Type B pancreatic cell (in vitro differentiated cells): ENCODE results near the gene TRPV6. TPM values are rescaled to one million over a fixed set of nuclear protein-coding genes. Genes with fewer than 3 reads are reported as not detected.

Experiments
- DNase-seq: peaks from one replicate; pipeline ENCODE4 v3.0.0; 2021; ENCODE audit warnings: mixed read lengths; ENCODE audit not compliant: unreplicated experiment; ENCODE audit errors: extremely low spot score
- H3K27ac Mint-ChIP-seq: 2 replicates; pipeline ENCODE4 v1.8.0; 2021; ENCODE audit warnings: mild to moderate bottlenecking, mixed read lengths
- H3K27me3 Mint-ChIP-seq: 2 replicates; pipeline ENCODE4 v1.8.0; 2021; ENCODE audit warnings: mixed read lengths
- H3K36me3 Mint-ChIP-seq: 2 replicates; pipeline ENCODE4 v1.8.0; 2021; ENCODE audit warnings: mixed read lengths
- H3K4me1 Mint-ChIP-seq: one replicate; pipeline ENCODE4 v1.8.0; 2021; ENCODE audit warnings: mixed read lengths; ENCODE audit not compliant: unreplicated experiment
- H3K4me3 Mint-ChIP-seq: 2 replicates; pipeline ENCODE4 v1.8.0; 2021; ENCODE audit warnings: mild to moderate bottlenecking, mixed read lengths
- H3K9me3 Mint-ChIP-seq: 2 replicates; pipeline ENCODE4 v1.8.0; 2021; ENCODE audit warnings: mixed read lengths
- CTCF ChIP-seq: fragments of 200-600 bp; sonication (generic); conservative IDR thresholded peaks from 2 replicates; pipeline ENCODE4 v1.5.0; 2021; ENCODE audit warnings: antibody characterized with exemption, mild to moderate bottlenecking
- total RNA-seq: library from RNA; stranded (reverse); gene quantifications from 2 replicates; pipeline ENCODE4 v1.2.1, GENCODE V29; 2021; ENCODE audit warnings: low replicate concordance

Gene TRPV6
- total RNA-seq, 1 donor from 2014 or later = 8.1 TPM

GRCh38 chr7:142854372-142855113, 31.0 kb downstream of the TRPV6 start, which contains the start of gene EPHB6:
EPHB6 (plus strand) TSS chr7:142855076; CDS start chr7:142863228, 8,152 bp downstream.
- peaks cover 37% of the 10 kb centered on the region for H3K27me3 Mint-ChIP-seq
- peaks cover 3% of the 10 kb centered on the region for H3K4me1 Mint-ChIP-seq
- no peak for DNase-seq
- no peaks in the 10 kb centered on the region for H3K9me3 Mint-ChIP-seq
- peak within 1 kb of the TSS; percentile 74 for H3K27ac Mint-ChIP-seq
- no peaks in the 10 kb centered on the region for H3K36me3 Mint-ChIP-seq
- TF ChIP-seq CTCF = no peak
- H3K4me3 Mint-ChIP-seq = peak within 1 kb of the TSS; percentile 94

- Mint-ChIP-seq H3K4me1 (peaks cover 3% of the 10 kb centered on the region), H3K9me3 (no peaks in the 10 kb centered on the region), H3K4me3 (peak overlapping the region; percentile 94), H3K36me3 (no peaks in the 10 kb centered on the region), H3K27ac (peak overlapping the region; percentile 74), H3K27me3 (peaks cover 43% of the 10 kb centered on the region)
- DNase-seq = no peak
- peak; percentile 82 for TF ChIP-seq CTCF
These were observed 31.7 kb downstream of the TRPV6 start for GRCh38 chr7:142853739-142854371.

GRCh38 chr7:142851919-142852318, 33.6 kb downstream of the TRPV6 start:
- no peaks in the 10 kb centered on the region for H3K9me3 Mint-ChIP-seq
- H3K27ac Mint-ChIP-seq = no peak overlapping the region
- H3K4me1 Mint-ChIP-seq = peaks cover 3% of the 10 kb centered on the region
- no peak for TF ChIP-seq CTCF
- DNase-seq = no peak
- H3K36me3 Mint-ChIP-seq = no peaks in the 10 kb centered on the region
- no peak overlapping the region for H3K4me3 Mint-ChIP-seq
- H3K27me3 Mint-ChIP-seq = peaks cover 41% of the 10 kb centered on the region

- Mint-ChIP-seq H3K4me1 (peaks cover 3% of the 10 kb centered on the region), H3K36me3 (no peaks in the 10 kb centered on the region), H3K27ac (no peak overlapping the region), H3K9me3 (no peaks in the 10 kb centered on the region), H3K4me3 (no peak overlapping the region), H3K27me3 (peaks cover 37% of the 10 kb centered on the region)
- no peak for DNase-seq
- no peak for TF ChIP-seq CTCF
These were observed 34.3 kb downstream of the TRPV6 start for GRCh38 chr7:142851269-142851668.

- TF ChIP-seq CTCF = no peak
- no peaks in the 10 kb centered on the region for H3K9me3 Mint-ChIP-seq
- H3K27ac Mint-ChIP-seq = no peak overlapping the region
These were observed 38.2 kb downstream of the TRPV6 start for GRCh38 chr7:142847353-142847752.

More at GRCh38 chr7:142847353-142847752, 38.2 kb downstream of the TRPV6 start:
- H3K36me3 Mint-ChIP-seq = no peaks in the 10 kb centered on the region
- peaks cover 21% of the 10 kb centered on the region for H3K27me3 Mint-ChIP-seq
- no peak overlapping the region for H3K4me3 Mint-ChIP-seq
- no peaks in the 10 kb centered on the region for H3K4me1 Mint-ChIP-seq
- DNase-seq = no peak
